ENCODE data around the gene KIAA1671.

Gene KIAA1671

DNA sequence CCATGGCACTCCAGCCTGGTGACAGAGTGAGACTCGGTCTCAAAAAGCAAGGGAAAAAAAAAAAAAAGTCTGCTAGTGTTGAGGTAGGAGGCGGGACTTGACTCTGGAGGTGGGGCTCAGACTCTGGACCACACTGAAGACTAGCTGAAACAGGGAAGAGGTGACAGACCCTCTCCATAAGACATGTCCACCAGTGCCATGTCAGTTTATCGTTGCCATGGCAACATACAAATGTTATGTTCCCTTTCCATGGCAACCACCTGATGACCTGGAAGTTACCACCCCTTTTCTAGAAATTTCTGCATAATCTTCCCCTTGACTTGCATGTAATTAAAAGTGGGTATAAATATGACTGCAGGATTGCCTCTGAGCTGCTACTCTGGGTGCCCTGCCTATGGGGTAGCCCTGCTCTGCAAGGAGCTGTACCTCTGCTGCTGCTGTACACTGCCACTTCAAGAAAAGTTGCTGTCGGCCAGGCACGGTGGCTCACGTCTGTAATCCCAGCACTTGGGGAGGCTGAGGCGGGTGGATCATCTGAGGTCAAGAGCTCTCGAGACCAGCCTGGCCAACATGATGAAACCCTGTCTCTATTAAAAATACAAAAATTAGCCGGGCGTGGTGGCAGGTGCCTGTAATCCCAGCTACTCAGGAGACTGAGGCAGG lies 55.1 kb downstream of the KIAA1671 start:
- no peaks in the 10 kb centered on the region for H3K27me3 ChIP-seq (replicated peaks)
- TF ChIP-seq, protein P1, sequence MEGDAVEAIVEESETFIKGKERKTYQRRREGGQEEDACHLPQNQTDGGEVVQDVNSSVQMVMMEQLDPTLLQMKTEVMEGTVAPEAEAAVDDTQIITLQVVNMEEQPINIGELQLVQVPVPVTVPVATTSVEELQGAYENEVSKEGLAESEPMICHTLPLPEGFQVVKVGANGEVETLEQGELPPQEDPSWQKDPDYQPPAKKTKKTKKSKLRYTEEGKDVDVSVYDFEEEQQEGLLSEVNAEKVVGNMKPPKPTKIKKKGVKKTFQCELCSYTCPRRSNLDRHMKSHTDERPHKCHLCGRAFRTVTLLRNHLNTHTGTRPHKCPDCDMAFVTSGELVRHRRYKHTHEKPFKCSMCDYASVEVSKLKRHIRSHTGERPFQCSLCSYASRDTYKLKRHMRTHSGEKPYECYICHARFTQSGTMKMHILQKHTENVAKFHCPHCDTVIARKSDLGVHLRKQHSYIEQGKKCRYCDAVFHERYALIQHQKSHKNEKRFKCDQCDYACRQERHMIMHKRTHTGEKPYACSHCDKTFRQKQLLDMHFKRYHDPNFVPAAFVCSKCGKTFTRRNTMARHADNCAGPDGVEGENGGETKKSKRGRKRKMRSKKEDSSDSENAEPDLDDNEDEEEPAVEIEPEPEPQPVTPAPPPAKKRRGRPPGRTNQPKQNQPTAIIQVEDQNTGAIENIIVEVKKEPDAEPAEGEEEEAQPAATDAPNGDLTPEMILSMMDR (IDR thresholded peaks at IDR 0.05; ENCODE audit: low read depth, low read length, missing control alignments): no peak
- no peaks in the 10 kb centered on the region for H3K36me3 ChIP-seq (replicated peaks)
- DNase-seq: no peak
- H3K4me3 ChIP-seq (ENCODE audit: low read depth, low read length): no peak overlapping the region
- in situ Hi-C loops (cut with HindIII; ENCODE audit: low pct_ligation_motif_present, low sequenced_read_pairs): no loop called here
- no peak overlapping the region for H3K27ac ChIP-seq

DNA sequence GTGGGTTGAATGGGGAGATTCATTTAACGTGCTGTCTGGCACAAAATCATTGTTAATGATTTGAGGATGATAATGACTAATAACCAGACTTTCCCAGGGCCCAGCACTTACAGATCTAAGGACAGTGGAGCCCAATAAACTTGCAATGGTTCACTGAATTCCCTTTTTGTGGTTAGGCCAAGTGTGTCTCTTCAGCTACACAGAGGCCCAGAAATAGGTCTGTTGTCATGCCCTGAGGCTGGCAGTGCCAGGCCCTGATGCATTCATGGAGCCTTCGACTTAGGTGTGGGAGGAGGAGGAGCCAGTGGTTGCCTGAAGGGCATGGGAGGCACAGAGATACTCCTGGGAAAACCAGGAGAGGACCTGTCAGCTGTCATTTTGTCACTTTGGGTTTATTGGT lies 56.1 kb downstream of the KIAA1671 start:
- H3K36me3 ChIP-seq (replicated peaks): no peaks in the 10 kb centered on the region
- in situ Hi-C loops (cut with HindIII; ENCODE audit: low pct_ligation_motif_present, low sequenced_read_pairs): no loop called here

DNA sequence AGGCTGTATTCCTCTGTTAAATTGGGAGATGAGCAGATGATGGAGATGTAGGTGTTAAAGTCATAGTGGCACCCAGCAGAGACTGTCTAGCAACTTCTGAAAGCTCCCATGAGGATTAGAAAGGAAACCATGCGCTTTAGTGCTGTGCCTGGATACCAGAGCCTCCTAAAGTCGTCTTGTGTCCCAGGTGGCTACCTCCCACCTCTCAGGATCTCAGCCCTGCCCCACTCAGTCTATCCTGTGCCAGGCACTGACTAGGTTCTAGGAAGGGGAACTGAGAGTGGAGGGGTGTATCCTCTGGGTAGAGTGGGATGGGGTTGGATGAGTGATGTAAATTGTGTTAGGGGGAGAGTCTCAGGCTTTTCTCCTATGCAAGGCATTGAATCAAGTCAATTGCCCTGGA lies 60.2 kb downstream of the KIAA1671 start:
- Histone ChIP-seq H3K36me3 (replicated peaks) (no peaks in the 10 kb centered on the region), H3K27me3 (replicated peaks) (no peaks in the 10 kb centered on the region), H3K27ac (no peak overlapping the region), H3K4me3 (ENCODE audit: low read depth, low read length) (no peak overlapping the region)
- in situ Hi-C loops (cut with HindIII; ENCODE audit: low pct_ligation_motif_present, low sequenced_read_pairs): no loop called here
- DNase-seq: no peak
- TF ChIP-seq, protein P1 (IDR thresholded peaks at IDR 0.05; ENCODE audit: low read depth, low read length, missing control alignments): no peak

More for the DNA sequence above, 56.1 kb downstream of the KIAA1671 start:
- Histone ChIP-seq H3K4me3 (ENCODE audit: low read depth, low read length) (no peak overlapping the region), H3K27me3 (replicated peaks) (no peaks in the 10 kb centered on the region), H3K27ac (no peak overlapping the region)
- TF ChIP-seq, protein P1 (IDR thresholded peaks at IDR 0.05; ENCODE audit: low read depth, low read length, missing control alignments): no peak
- DNase-seq: no peak

DNA sequence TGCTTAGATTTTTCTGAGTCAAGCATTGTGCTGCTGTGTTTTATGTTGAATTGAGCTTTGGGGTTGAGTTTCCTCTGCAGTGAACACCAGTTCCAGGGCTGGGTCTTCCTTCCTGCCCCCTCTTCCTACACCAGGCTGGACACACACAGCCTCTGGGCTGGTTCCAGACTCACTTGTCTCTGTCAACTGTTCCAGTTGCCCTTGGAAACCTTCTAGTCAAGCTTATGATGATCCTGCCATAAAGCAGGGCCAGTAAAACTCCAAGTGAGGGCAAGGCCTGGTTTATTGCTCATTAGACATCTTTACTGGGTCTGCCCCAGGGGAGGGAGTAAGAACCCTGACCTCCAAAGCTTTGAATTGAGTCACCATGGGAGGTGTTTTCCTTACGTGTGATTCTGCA lies 61.1 kb downstream of the KIAA1671 start:
- no peak for DNase-seq
- H3K27ac ChIP-seq: no peak overlapping the region
- in situ Hi-C loops (cut with HindIII; ENCODE audit: low pct_ligation_motif_present, low sequenced_read_pairs): no loop called here
- H3K36me3 ChIP-seq (replicated peaks): no peaks in the 10 kb centered on the region
- H3K4me3 ChIP-seq (ENCODE audit: low read depth, low read length): no peak overlapping the region
- H3K27me3 ChIP-seq (replicated peaks): no peaks in the 10 kb centered on the region
- TF ChIP-seq, protein P1 (IDR thresholded peaks at IDR 0.05; ENCODE audit: low read depth, low read length, missing control alignments): no peak

DNA sequence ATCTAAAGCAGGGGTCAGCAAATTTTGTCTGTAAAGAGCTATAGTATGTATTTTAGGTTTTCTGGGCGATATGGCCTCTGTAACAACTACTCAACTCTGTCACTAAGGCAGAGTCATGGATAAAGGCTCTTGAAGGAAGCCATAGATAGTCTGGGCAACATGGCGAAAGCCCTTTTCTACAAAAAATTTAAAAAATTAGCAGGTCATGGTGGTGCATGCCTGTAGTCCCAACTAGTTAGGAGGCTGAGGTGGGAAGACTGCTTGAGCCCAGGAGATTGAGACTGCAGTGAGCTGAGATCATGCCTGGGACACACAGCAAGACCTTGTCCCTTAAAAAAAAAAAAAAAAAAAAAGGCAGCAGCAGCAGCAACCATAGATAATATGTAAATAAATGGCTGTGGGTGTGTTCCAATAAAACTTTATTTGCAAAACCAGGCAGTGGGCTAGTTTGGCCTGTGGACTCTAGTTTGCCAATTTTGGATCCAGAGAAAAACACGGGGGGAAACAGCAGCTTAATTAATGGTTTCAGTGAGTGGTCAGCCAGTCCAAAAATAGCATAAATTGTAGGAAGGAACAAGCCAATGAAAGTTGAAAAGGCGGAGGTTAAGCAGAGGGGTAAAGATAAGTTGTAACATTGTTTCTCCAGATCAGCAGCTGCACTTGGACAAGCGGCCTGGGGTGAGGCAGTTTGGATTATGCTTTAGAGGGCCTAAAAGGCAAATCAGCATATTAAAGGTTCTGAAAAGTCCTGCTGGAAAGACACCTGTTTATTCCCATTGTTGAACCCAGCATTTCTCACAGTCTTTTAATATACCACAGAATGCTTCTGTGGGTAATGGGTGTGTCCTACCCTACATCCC lies 62.6 kb downstream of the KIAA1671 start:
- Histone ChIP-seq H3K4me3 (ENCODE audit: low read depth, low read length) (no peak overlapping the region), H3K36me3 (replicated peaks) (no peaks in the 10 kb centered on the region), H3K27me3 (replicated peaks) (no peaks in the 10 kb centered on the region), H3K27ac (no peak overlapping the region)
- TF ChIP-seq, protein P1 (IDR thresholded peaks at IDR 0.05; ENCODE audit: low read depth, low read length, missing control alignments): no peak
- in situ Hi-C loops (cut with HindIII; ENCODE audit: low pct_ligation_motif_present, low sequenced_read_pairs): no loop called here
- DNase-seq: no peak

Data from brain microvascular endothelial cell (primary cell).